ENCODE measurements around the gene FBXL20.

DNA sequence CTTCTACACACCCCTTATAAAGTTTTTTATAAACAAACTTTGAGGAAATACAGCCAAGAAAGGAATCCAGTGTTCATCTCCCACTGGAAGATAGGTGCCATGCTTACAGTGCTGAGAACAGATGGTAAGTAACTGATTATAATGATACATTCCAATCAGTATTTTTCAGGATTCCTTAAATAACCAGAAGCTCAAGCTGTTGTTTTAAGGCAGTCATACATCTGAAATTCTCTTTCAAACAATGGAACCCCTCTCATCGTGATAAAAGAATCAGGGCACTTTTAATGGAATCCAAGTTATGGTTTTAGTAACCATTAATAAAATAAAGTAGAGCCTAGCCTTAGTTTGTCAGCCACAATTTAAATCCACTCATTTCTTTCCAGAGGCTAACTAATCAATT lies 119.6 kb downstream of the FBXL20 start:
- TF ChIP-seq CTCF (IDR thresholded peaks at IDR 0.05) (no peak), POLR2A (IDR thresholded peaks at IDR 0.05; ENCODE audit: low read depth) (no peak)

Measured in esophagus muscularis mucosa (tissue), 3 donors.